Mesothelial cell of epicardium (in vitro differentiated cells): ENCODE measurements around the gene ELFN1. TPM values are rescaled to one million over a fixed set of nuclear protein-coding genes. Genes with fewer than 3 reads are reported as not detected.

Experiments used
- DNase-seq, 2 experiments: peaks; one replicate each; pipeline ENCODE4 v3.0.0; 2021; ENCODE audit warnings: low spot score in 2 of 2; ENCODE audit not compliant: unreplicated experiment in 2 of 2
- H3K27ac Mint-ChIP-seq: 2 replicates; pipeline ENCODE4 v1.8.0; 2021; ENCODE audit warnings: mixed read lengths
- H3K27me3 Mint-ChIP-seq: 2 replicates; pipeline ENCODE4 v1.8.0; 2021; ENCODE audit warnings: low read depth, mixed read lengths
- H3K36me3 Mint-ChIP-seq: 2 replicates; pipeline ENCODE4 v1.8.0; 2021; ENCODE audit warnings: mixed read lengths
- H3K4me1 Mint-ChIP-seq: 2 replicates; pipeline ENCODE4 v1.8.0; 2021; ENCODE audit warnings: mixed read lengths
- H3K4me3 Mint-ChIP-seq: 2 replicates; pipeline ENCODE4 v1.8.0; 2021; ENCODE audit warnings: mild to moderate bottlenecking, moderate library complexity, mixed read lengths
- H3K9me3 Mint-ChIP-seq: 2 replicates; pipeline ENCODE4 v1.8.0; 2021; ENCODE audit warnings: mixed read lengths
- CTCF ChIP-seq: fragments of 200-600 bp; sonication (generic); IDR thresholded peaks from one replicate; pipeline ENCODE4 v1.5.0; 2021; ENCODE audit warnings: antibody characterized with exemption; ENCODE audit not compliant: unreplicated experiment
- total RNA-seq: library from RNA; stranded (reverse); gene quantifications from 3 replicates; pipeline ENCODE4 v1.2.1, GENCODE V29; 2021

The ELFN1 gene
- total RNA-seq, 1 donor from 2014 or later = 13.5 TPM

- H3K36me3 Mint-ChIP-seq = peaks cover 5% of the 10 kb centered on the region
- H3K4me1 Mint-ChIP-seq = peaks cover 3% of the 10 kb centered on the region
- DNase-seq = no peak
- H3K27ac Mint-ChIP-seq = no peak overlapping the region
- H3K4me3 Mint-ChIP-seq = no peak overlapping the region
- peaks cover 3% of the 10 kb centered on the region for H3K27me3 Mint-ChIP-seq
- TF ChIP-seq CTCF = no peak
- peaks cover 18% of the 10 kb centered on the region for H3K9me3 Mint-ChIP-seq
Observed at GRCh38 chr7:1632916-1633785, 36.9 kb upstream of the ELFN1 start.

GRCh38 chr7:1635401-1635800 lies 34.7 kb upstream of the ELFN1 start:
- H3K4me1 Mint-ChIP-seq = peaks cover 13% of the 10 kb centered on the region
- TF ChIP-seq CTCF = no peak

GRCh38 chr7:1637155-1637554 lies 32.9 kb upstream of the ELFN1 start:
- peaks cover 5% of the 10 kb centered on the region for H3K36me3 Mint-ChIP-seq
- H3K4me1 Mint-ChIP-seq = peaks cover 16% of the 10 kb centered on the region
- H3K27ac Mint-ChIP-seq = no peak overlapping the region
- no peak for DNase-seq
- H3K9me3 Mint-ChIP-seq = peaks cover 11% of the 10 kb centered on the region
- no peaks in the 10 kb centered on the region for H3K27me3 Mint-ChIP-seq
- no peak overlapping the region for H3K4me3 Mint-ChIP-seq
- TF ChIP-seq CTCF = no peak

More at GRCh38 chr7:1635401-1635800, 34.7 kb upstream of the ELFN1 start:
- DNase-seq = no peak
- Mint-ChIP-seq H3K36me3 (peaks cover 5% of the 10 kb centered on the region), H3K9me3 (peaks cover 14% of the 10 kb centered on the region), H3K4me3 (no peak overlapping the region), H3K27me3 (peaks cover 3% of the 10 kb centered on the region), H3K27ac (no peak overlapping the region)

- no peak for DNase-seq
- Mint-ChIP-seq H3K9me3 (peaks cover 11% of the 10 kb centered on the region), H3K4me3 (no peak overlapping the region), H3K36me3 (peaks cover 5% of the 10 kb centered on the region), H3K27ac (no peak overlapping the region), H3K4me1 (peaks cover 17% of the 10 kb centered on the region), H3K27me3 (no peaks in the 10 kb centered on the region)
- TF ChIP-seq CTCF = no peak
Observed at GRCh38 chr7:1638215-1638661, 31.8 kb upstream of the ELFN1 start.

- DNase-seq = no peak
- Mint-ChIP-seq H3K4me3 (no peak overlapping the region), H3K36me3 (peaks cover 5% of the 10 kb centered on the region), H3K27ac (peak overlapping the region; percentile 25), H3K9me3 (peaks cover 11% of the 10 kb centered on the region), H3K4me1 (peaks cover 17% of the 10 kb centered on the region), H3K27me3 (no peaks in the 10 kb centered on the region)
- TF ChIP-seq CTCF = no peak
Observed at GRCh38 chr7:1639071-1639470, 31.0 kb upstream of the ELFN1 start.
